HG02798 (cell line): ENCODE measurements around the gene AK1.
"Not testable (repeated sequence)": the region's sequence is repeated elsewhere in the genome, so short reads cannot be mapped to it uniquely, and the experiment has no call there.

ENCODE experiments used
- ATAC-seq: cut with Tn5 transposase; IDR thresholded peaks from one replicate; pipeline ENCODE4 v1.9.1; 2021; ENCODE audit warnings: mild to moderate bottlenecking; ENCODE audit not compliant: unreplicated experiment, poor library complexity

AK1 gene

GRCh38 chr9:127885508-127886281 is 8.2 kb upstream of the AK1 start:
- ATAC-seq, result no peak

- ATAC-seq, result no peak
These were observed 7.6 kb upstream of the AK1 start for GRCh38 chr9:127884976-127885490.

- no peak for ATAC-seq
These were observed 7.0 kb upstream of the AK1 start for GRCh38 chr9:127884427-127884911.

DNA sequence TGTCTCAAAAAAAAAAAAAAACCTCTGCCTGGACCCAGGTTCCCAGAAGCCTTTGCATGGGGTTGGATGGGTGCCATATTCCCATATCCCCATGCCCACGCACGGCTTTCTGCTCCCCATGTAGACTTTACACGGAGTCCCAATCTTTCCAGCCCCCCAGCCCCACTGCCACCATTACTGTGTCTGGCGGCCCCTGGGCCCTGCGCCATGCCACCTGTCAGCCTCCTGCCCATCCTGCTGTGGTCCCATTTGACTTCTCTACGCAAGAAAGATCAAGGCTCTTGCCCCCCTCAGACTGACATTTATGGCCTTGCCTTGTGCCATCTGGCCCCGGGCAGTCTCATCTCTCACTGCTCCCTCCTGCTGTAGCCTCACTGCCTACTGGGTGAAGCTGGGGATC is 6.5 kb upstream of the AK1 start:
- ATAC-seq, result no peak

DNA sequence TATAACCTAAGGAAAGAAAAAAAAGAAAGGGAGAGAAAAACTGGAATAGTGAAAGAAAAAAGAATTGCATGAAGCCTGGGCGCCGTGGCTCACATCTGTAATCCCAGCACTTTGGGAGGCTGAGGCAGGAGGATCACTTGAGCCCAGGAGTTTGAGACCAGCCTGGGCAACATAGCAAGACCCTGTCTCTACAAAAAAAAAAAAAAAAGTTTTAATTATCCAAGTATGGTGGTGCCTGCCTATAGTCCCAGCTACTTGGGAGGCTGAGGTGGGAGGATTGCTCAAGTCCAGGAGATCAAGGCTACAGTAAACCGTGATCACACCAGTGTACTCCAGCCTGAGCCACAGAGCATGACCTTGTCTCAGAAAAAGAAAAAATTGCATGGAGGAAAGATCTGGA is 4.2 kb upstream of the AK1 start:
- not testable (repeated sequence) for ATAC-seq

GRCh38 chr9:127880143-127880542 is 2.7 kb upstream of the AK1 start:
- ATAC-seq, result no peak

DNA sequence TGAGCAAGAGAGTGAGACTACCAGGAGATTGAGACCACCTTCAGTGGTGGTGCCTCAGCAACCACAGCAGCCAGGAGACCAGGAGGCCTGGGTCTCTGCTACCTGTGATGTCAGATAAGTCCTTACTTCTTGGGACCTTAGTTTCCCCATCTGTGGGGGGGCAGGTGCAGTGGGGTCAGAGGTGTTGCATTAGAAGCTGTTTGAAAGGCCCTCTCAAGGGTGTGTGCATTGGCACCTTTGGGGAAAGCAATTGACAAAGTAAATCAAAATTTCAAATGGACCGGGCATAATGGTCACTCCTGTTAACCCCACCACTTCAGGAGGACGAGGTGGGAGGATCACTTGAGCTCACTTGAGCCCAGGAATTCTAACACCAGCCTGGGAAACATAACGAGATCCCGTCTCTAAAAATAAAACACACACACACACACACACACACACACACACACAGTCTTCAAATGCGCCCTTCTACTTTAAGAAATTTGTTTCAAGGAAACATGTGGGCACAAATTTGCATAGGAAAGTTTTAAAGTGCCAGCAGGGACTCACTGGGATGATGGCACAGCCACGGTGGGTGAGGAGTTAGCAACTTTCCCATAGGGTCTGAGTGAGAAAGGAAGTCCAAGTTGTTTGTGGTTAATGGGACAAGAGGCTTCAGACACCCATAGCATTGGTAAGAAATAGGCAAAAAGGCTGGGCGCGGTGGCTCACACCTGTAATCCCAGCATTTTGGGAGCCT is 1.3 kb upstream of the AK1 start:
- ATAC-seq, result no peak

GRCh38 chr9:127878001-127878651 is 651 bp upstream of the AK1 start:
- ATAC-seq, result no peak

GRCh38 chr9:127876764-127877562 is 512 bp downstream of the AK1 start:
- ATAC-seq, result no peak

DNA sequence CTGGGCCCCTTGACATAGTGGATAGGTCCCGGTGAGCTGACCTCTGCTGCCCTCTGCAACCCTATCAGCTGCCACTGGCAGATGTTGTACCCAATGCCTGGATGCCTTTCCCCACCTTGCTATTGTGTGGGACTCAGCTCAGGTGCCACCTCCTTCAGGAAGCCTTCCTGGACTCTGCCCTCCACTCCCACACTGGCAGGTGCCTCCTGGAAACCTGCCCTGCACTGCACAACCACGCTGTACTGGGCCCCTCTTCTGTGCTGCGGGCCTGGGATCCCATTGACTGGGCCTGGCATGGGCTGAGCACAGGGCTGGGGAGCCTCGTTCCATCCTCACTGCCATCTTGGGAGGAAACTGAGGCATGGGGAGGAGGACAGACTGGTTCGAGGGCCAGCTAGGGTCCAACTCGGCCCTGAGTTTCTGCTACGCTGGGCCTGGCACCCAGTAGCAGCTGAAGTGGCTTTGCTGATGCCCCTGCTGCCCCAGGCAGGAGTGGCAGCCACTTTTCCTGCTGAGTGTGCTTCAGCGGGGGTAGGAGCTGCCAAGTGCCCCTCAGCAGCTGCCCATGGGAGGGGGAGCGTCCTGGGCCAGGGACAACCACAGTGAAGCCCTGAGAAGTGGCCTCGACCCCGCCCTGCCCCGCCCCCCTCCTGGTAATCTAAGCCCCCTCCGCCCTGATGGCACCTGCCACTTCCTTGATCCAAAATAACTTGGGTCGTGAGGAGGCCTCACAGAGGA is 1.3 kb downstream of the AK1 start:
- no peak for ATAC-seq

DNA sequence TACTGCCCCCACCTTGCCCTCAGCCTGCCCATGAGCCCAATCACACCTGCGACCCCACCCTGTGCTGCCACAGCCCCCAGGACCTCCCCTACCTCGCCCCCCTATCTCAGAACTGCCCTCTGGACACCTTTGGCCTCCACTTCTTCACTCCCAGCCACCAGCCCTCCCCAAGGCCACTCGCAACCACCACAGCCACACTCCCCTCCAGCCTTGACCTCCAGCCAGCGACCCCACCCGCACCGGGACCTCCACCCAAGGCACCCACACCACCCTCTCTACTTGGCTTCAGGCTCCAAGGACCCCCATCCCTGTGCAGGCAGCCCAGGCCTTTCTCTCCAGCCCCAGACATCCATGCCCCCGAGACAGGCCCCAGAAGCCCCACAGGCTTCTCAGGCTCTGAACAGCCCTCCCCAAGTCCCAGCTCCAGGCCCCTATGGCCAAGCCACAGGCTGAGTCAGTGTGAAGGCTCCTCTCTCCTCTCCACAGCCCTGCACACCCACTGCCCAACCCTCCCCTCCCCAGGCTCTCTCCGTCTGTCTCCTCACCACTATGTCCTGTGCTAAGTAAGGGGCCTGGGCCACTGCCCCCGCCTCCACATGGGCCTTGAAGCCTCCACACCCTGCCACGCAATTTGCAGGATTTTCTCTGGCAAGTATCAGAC is 2.0 kb downstream of the AK1 start:
- ATAC-seq, result no peak

DNA sequence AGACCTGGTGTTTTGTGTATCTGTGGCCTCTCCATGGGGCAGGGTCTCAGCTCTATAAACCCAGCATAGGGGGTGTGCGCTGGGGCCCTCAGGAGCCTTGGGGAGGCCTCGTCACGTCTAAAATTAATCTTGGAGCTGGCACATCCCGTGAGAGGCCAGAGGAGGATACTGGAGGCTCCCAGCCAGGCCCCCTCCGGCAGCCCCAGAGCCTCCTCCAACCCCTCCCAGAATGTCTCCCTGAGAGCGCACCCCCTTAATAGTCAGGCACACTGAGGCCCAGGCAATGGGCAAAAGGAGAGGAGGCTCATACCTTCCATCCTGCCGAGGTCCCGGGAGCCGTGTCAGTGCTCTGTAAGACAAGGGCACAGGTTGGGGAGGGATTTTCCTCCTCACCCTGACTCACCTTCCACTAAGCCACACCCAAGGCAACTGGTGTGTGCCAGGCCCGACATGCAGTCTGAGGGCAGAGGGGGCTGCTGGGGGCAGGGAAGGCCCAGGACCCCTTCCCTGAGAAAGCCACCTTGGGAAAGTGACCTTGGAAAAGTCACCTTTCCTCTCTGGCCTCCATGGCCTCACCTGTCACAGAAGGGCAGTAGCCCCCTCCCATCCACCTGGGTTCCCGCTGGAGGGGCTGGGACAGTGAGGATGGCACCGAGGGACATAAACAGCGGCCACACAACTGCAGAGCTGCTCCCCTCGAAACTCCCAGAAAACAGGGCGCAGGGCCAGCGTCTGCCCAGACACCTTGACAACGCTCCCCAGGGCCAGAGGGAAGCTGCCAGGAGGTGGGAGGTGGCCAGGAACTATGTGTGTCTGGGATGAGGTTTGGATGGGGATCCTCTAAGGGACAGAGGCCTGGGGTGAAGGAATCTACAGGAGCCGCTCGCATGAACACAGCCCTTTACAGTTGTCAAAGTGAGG is 2.9 kb downstream of the AK1 start:
- no peak for ATAC-seq

DNA sequence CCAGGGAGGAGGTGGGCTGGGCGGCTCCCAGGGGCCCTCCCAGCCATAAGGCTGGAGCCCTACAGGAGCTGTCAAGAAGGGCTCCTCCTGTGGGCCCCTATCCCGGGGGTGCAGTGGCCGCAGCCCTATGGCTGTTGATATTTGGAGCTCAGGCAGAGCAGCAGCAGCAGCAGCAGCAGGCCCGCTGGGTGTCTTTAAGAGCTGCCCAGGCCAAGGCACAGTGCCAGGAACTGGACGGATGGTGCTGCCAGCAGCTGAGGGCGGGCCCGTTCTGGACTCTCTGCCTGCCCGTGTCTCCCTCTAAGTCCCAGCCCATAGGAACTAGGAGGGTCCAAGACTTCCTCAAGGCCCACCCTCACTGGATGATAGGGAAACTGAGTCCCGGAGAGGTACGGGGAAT is 3.6 kb downstream of the AK1 start:
- ATAC-seq, result no peak

- no peak for ATAC-seq
These were observed 4.2 kb downstream of the AK1 start for GRCh38 chr9:127873223-127873691.

- no peak for ATAC-seq
These were observed 4.9 kb downstream of the AK1 start for GRCh38 chr9:127872369-127873222.

DNA sequence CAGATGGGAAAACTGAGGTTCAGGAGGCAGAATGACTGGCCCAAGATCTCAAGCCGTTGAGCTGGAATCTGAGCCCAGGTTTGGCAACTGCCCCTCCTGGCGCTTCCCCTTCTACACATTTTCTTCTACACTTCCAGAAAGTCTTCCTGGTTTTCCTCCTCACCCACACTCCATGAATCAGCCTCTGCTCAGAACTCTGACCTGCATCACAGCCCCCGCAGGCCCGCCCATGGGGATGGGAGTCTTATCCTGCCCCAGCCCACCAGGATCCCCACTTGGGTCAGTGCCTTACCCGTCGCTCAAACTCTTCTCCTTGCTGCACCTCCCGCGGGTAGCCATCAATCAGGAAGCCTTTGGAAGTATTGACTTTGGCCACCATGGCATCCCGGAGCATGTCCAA is 5.9 kb downstream of the AK1 start:
- ATAC-seq, result no peak

GRCh38 chr9:127870887-127871286 is 6.6 kb downstream of the AK1 start:
- no peak for ATAC-seq
